ENCODE data around the gene LRP1B.

The LRP1B gene

DNA sequence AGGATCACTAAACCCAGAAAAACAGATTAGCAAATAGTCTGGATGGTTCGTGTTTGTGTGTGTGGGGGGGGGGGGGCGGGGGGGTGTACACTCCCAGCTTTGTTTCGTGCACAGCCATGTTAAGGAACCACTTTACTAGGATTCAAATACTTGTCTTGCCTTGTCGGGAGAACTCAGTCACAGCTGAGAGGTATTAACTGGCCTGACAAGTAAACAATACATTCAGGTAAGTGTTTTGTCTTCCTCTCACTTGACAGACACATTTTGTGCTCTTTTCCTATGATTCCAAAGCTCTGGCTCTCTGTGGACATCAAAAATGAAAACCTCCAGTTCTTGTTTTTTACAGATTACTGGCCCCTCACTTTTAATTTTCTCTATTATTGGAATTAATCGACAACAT is 173.5 kb downstream of the LRP1B start:
- no peak overlapping the region for H3K4me3 ChIP-seq (ENCODE audit: low read length)
- TF ChIP-seq CTCF (IDR thresholded peaks at IDR 0.05; ENCODE audit: insufficient read depth, low read depth, low read length, missing control alignments): no peak
- DNase-seq (ENCODE audit: low read depth): peak; percentile 7

GRCh38 chr2:141947396-141948114 is 183.3 kb downstream of the LRP1B start:
- DNase-seq (ENCODE audit: low read depth): no peak
- TF ChIP-seq CTCF (IDR thresholded peaks at IDR 0.05; ENCODE audit: insufficient read depth, low read depth, low read length, missing control alignments): no peak
- H3K4me3 ChIP-seq (ENCODE audit: low read length): no peak overlapping the region

- TF ChIP-seq CTCF (IDR thresholded peaks at IDR 0.05; ENCODE audit: insufficient read depth, low read depth, low read length, missing control alignments): no peak
- no peak for DNase-seq (ENCODE audit: low read depth)
- no peak overlapping the region for H3K4me3 ChIP-seq (ENCODE audit: low read length)
Measured at GRCh38 chr2:141946016-141946415, 184.8 kb downstream of the LRP1B start.

DNA sequence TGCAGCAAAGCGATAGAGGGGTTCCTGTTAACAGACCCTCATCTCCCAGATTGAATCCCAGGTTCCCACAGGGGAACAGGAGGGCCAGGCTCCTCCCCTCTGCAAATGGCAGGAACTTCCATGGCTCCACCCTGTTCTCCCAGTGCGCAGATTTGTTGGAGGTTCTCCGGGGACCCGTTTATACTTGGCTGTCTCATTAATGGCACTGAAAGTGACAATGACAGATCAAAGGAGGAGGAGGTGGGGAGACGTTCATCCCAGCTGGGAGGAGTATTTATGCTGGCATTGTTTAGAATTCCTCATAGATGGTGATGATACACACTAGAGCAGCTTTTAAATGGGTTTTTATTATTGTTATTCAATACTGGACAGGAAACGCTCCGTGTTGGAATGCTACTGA is 186.9 kb downstream of the LRP1B start:
- DNase-seq (ENCODE audit: low read depth): no peak
- TF ChIP-seq CTCF (IDR thresholded peaks at IDR 0.05; ENCODE audit: insufficient read depth, low read depth, low read length, missing control alignments): no peak
- no peak overlapping the region for H3K4me3 ChIP-seq (ENCODE audit: low read length)

DNA sequence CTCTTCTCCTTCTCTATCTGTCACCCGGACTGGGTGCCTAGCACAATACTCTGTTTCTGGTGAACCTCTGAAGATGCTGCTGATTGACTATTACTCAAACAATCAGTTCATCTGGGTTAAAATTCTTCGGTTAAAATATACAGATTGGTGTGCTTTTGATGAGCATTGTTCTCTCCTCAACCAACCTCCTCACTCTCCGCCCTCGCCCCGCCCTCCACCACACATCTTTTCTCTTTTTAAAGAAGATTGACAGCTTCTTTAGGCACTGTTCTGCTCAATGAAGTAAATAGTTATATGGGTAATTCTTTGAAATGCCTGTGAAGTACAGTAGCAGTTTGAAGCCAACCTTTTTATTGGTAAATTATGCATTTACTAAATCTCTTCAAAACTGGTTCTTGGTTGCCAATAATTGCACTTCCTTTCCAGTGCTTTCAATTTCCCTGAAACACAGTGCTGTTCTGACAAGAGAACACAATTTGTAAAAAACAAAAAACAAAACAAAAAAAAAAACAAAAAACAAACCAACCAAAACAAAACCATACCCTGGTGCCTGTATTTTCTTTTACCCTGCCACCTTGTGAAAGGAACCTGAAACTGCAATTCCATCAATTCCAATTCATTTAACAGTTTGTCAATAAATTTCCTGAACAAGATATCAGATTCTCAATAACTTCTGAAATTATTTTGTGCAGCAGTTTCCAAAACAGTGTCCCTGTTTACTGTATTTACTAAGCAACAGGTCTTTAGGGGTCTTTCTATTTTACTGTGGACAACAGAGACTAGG is 188.6 kb downstream of the LRP1B start:
- H3K4me3 ChIP-seq (ENCODE audit: low read length): no peak overlapping the region
- DNase-seq (ENCODE audit: low read depth): no peak
- peak; percentile 35 for TF ChIP-seq CTCF (IDR thresholded peaks at IDR 0.05; ENCODE audit: insufficient read depth, low read depth, low read length, missing control alignments)

- DNase-seq (ENCODE audit: low read depth): no peak
- no peak overlapping the region for H3K4me3 ChIP-seq (ENCODE audit: low read length)
- TF ChIP-seq CTCF (IDR thresholded peaks at IDR 0.05; ENCODE audit: insufficient read depth, low read depth, low read length, missing control alignments): no peak
Measured at GRCh38 chr2:141941210-141941714, 189.6 kb downstream of the LRP1B start.
